ENCODE results near the gene CEP170B. TPM values are rescaled to one million over a fixed set of nuclear protein-coding genes. Genes with fewer than 3 reads are reported as not detected.

The CEP170B gene
- polyA plus RNA-seq: 10 to 100 TPM; 19.8 to 37.5 TPM

DNA sequence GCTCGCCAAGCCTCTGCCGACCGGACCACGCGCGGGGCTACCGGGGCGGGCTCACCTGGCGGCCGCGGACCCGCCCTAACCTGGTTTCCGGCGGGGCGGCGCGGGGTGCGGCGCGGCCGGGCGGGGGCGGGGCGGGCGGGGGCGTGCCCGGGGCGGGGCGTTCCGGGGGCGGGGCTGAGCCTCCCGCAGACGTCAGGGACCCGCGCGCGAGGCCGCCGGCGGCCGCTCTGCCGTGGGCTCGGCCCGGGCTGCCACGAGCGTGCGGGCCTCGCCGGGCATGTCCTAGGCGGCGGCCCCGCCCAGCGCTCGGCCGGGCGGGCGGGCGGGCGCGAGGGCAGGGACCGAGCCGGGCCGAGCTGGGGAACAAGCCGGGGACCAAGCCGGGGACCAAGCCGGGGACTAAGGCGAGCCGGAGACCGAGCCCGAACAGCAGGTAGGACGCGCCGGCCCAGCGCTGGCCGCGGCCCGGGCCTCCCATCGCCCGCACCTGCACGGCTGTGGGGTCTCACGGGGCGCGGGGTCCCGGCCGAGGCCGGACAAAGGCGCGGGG, at the start of gene CEP170B:
CEP170B (plus strand) TSS at position 188 of the 550 bp plus-strand sequence. CDS start 3,183 bp downstream, outside the sequence.
- peak within 1 kb of the TSS; percentile 58 to 66 for H3K4me3 ChIP-seq (ENCODE audit: low read depth in 1 of 2, low read length in 2 of 2)
- peaks cover 0 to 12% of the 10 kb centered on the region in 2 donors for H3K36me3 ChIP-seq (ENCODE audit: control insufficient read depth in 2 of 2, insufficient read depth in 2 of 2, low read length in 1 of 2)
- WGBS, 2 donors: 0 to 1% methylated on average over 31 to 87 of the region's 88 CpGs
- H3K27ac ChIP-seq (ENCODE audit: low read depth in 2 of 2, low read length in 1 of 2): peak within 1 kb of the TSS; percentile 92 to 97
- peaks cover 13 to 24% of the 10 kb centered on the region in 2 donors for H3K4me1 ChIP-seq (ENCODE audit: control insufficient read depth in 2 of 2, insufficient read depth in 2 of 2, low read length in 1 of 2)
- H3K27me3 ChIP-seq (ENCODE audit: control insufficient read depth in 1 of 2, insufficient read depth in 2 of 2, low read length in 2 of 2): no peaks in the 10 kb centered on the region
- H3K9me3 ChIP-seq (ENCODE audit: control insufficient read depth in 2 of 2, insufficient read depth in 1 of 2, low read depth in 1 of 2, low read length in 1 of 2): no peaks in the 10 kb centered on the region

DNA sequence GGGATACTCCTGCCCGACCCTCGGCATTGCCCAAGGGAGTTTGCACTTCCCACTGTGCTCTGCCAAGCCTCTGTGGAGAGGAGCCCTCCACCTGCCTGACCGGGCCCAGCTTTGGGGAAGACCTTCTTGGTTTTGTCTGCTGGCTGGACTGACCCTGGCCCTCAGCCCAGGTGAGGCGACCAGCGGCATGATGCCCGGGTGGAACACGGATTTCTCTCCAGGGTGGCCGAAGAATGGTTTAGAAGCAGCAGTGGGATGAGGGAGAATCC, 48.5 kb upstream of the CEP170B start:
- WGBS, 2 donors: 2% methylated on average over 8 of the region's 8 CpGs
- Histone ChIP-seq H3K27ac (ENCODE audit: low read depth in 2 of 2, low read length in 1 of 2) (peak overlapping the region; percentile 91 to 93), H3K27me3 (ENCODE audit: control insufficient read depth in 1 of 2, insufficient read depth in 2 of 2, low read length in 2 of 2) (no peaks in the 10 kb centered on the region), H3K4me1 (ENCODE audit: control insufficient read depth in 2 of 2, insufficient read depth in 2 of 2, low read length in 1 of 2) (peaks cover 0 to 4% of the 10 kb centered on the region in 2 donors), H3K4me3 (ENCODE audit: low read depth in 1 of 2, low read length in 2 of 2) (peak overlapping the region; percentile 69 to 92), H3K9me3 (ENCODE audit: control insufficient read depth in 2 of 2, insufficient read depth in 1 of 2, low read depth in 1 of 2, low read length in 1 of 2) (no peaks in the 10 kb centered on the region), H3K36me3 (ENCODE audit: control insufficient read depth in 2 of 2, insufficient read depth in 2 of 2, low read length in 1 of 2) (no peaks in the 10 kb centered on the region)

DNA sequence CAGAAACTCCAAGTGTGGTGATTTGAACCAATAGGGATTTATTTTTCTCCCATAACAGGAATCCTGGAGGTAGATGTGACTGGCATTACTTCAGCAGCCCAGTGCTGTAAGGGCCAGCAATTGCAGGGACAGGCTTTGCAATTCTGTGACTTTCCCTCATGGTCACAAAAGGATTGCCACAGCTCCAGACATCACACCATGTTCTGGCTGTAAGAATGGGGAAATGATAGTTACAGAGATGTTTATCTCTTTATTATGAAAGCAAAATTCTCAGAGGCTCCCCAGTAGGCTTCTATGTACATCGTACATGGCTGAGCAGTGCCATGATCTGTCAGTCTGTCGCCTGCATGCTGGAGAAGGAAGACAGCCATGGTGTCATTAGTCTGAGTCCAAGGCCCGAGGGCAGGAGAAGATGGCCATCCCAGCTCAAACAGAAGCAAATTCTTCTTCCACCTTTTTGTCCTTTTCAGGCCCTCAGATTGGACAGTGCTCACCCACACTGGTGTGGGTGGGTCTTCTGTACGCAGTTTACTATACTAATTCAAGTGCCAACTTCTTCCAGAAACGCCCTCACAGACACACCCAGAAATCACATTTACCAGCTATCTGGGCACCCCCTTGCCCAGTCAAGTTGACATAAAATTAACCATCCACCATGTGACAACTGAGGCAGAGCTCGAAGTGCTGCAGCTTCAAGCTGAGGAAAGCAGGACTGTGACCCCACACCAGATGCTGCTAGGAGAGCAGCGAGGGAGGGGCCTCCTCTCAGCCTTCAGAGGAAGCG, 46.9 kb upstream of the CEP170B start:
- H3K4me3 ChIP-seq (ENCODE audit: low read depth in 1 of 2, low read length in 2 of 2): no peak overlapping the region
- H3K9me3 ChIP-seq (ENCODE audit: control insufficient read depth in 2 of 2, insufficient read depth in 1 of 2, low read depth in 1 of 2, low read length in 1 of 2): no peaks in the 10 kb centered on the region
- H3K27ac ChIP-seq (ENCODE audit: low read depth in 2 of 2, low read length in 1 of 2): no peak overlapping the region
- no peaks in the 10 kb centered on the region for H3K27me3 ChIP-seq (ENCODE audit: control insufficient read depth in 1 of 2, insufficient read depth in 2 of 2, low read length in 2 of 2)
- WGBS, 2 donors: 94 to 95% methylated on average over 8 of the region's 8 CpGs
- H3K36me3 ChIP-seq (ENCODE audit: control insufficient read depth in 2 of 2, insufficient read depth in 2 of 2, low read length in 1 of 2): no peaks in the 10 kb centered on the region
- peaks cover 0 to 4% of the 10 kb centered on the region in 2 donors for H3K4me1 ChIP-seq (ENCODE audit: control insufficient read depth in 2 of 2, insufficient read depth in 2 of 2, low read length in 1 of 2)

DNA sequence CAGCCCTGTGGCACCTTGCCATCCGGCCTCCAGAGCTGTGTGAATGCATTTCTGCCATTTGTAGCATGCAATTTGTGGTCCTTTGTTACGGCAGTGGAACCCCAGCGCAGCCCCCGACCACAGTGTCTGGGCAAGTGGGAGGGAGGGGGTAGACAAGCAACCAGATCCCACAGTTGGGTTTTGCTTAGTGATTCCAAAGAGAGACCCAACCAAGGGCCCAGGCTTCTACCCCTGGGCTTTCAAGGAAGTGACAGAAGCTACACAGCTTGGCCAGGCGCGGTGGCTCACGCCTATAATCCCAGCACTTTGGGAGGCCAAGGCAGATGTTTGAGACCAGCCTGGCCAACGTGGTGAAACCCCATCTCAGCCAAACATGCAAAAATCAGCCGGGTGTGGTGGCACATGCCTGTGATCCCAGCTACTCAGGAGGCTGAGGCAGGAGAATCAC, 46.3 kb upstream of the CEP170B start:
- WGBS, 2 donors: 84 to 85% methylated on average over 9 of the region's 9 CpGs
- Histone ChIP-seq H3K27me3 (ENCODE audit: control insufficient read depth in 1 of 2, insufficient read depth in 2 of 2, low read length in 2 of 2) (no peaks in the 10 kb centered on the region), H3K36me3 (ENCODE audit: control insufficient read depth in 2 of 2, insufficient read depth in 2 of 2, low read length in 1 of 2) (no peaks in the 10 kb centered on the region), H3K4me1 (ENCODE audit: control insufficient read depth in 2 of 2, insufficient read depth in 2 of 2, low read length in 1 of 2) (peaks cover 0 to 4% of the 10 kb centered on the region in 2 donors), H3K4me3 (ENCODE audit: low read depth in 1 of 2, low read length in 2 of 2) (no peak overlapping the region), H3K27ac (ENCODE audit: low read depth in 2 of 2, low read length in 1 of 2) (no peak overlapping the region), H3K9me3 (ENCODE audit: control insufficient read depth in 2 of 2, insufficient read depth in 1 of 2, low read depth in 1 of 2, low read length in 1 of 2) (no peaks in the 10 kb centered on the region)

DNA sequence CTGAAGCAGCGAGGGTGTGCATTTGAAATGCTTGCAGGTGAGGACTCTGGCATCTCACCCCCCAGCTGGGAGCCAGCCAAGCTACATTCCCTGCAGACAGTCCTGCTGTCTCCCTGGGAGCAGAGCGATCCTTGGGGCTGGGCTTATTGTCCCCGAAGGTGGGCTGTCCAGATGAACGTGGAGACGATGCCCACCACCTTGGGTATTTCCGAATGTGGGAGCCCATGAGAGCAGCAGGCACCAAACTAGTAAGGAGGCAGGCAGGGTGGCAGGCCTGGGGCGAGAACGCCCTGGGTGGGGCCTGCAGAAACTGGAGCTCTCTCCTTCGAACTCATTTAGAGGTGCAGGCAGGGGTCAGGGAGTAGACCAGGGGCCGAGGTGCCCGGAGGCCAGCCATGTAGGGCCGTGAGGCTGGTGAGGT, 45.7 kb upstream of the CEP170B start:
- Histone ChIP-seq H3K9me3 (ENCODE audit: control insufficient read depth in 2 of 2, insufficient read depth in 1 of 2, low read depth in 1 of 2, low read length in 1 of 2) (no peaks in the 10 kb centered on the region), H3K27ac (ENCODE audit: low read depth in 2 of 2, low read length in 1 of 2) (no peak overlapping the region), H3K27me3 (ENCODE audit: control insufficient read depth in 1 of 2, insufficient read depth in 2 of 2, low read length in 2 of 2) (no peaks in the 10 kb centered on the region), H3K4me3 (ENCODE audit: low read depth in 1 of 2, low read length in 2 of 2) (no peak overlapping the region), H3K4me1 (ENCODE audit: control insufficient read depth in 2 of 2, insufficient read depth in 2 of 2, low read length in 1 of 2) (peaks cover 0 to 4% of the 10 kb centered on the region in 2 donors), H3K36me3 (ENCODE audit: control insufficient read depth in 2 of 2, insufficient read depth in 2 of 2, low read length in 1 of 2) (no peaks in the 10 kb centered on the region)
- 83 to 85% methylated on average over 12 of the region's 12 CpGs for WGBS, 2 donors

DNA sequence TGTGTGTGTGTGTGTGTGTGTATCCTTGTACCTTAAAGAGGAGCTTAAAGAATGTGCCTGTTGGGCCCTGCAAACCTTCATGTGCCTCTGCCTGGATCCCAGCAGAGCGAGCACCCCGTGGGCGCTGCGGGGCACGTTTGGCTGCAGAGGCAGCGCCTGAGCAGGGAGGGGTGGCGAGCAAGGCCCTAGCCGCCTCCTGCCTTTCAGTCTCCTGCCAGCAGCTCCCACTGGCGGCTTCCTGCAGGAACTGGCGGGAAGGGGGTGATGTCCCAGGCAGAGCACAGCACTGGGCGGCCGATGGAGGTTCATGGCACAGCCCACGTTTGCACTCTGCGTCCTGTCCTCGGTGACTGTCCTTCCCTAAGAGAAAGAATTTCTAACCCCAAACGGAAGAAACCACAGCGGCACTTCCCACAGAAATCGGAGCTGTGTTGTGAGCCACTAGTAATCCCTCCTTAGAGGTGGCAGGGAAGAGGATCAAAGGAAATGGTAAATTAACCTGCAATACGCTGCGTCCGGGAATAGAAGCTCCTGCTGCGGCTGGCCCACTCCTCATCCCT, 44.3 kb upstream of the CEP170B start:
- H3K27ac ChIP-seq (ENCODE audit: low read depth in 2 of 2, low read length in 1 of 2): no peak overlapping the region
- no peaks in the 10 kb centered on the region for H3K9me3 ChIP-seq (ENCODE audit: control insufficient read depth in 2 of 2, insufficient read depth in 1 of 2, low read depth in 1 of 2, low read length in 1 of 2)
- WGBS, 2 donors: 20 to 36% methylated on average over 17 to 22 of the region's 22 CpGs
- no peaks in the 10 kb centered on the region for H3K36me3 ChIP-seq (ENCODE audit: control insufficient read depth in 2 of 2, insufficient read depth in 2 of 2, low read length in 1 of 2)
- no peak overlapping the region for H3K4me3 ChIP-seq (ENCODE audit: low read depth in 1 of 2, low read length in 2 of 2)
- H3K4me1 ChIP-seq (ENCODE audit: control insufficient read depth in 2 of 2, insufficient read depth in 2 of 2, low read length in 1 of 2): peaks cover 0 to 6% of the 10 kb centered on the region in 2 donors
- H3K27me3 ChIP-seq (ENCODE audit: control insufficient read depth in 1 of 2, insufficient read depth in 2 of 2, low read length in 2 of 2): no peaks in the 10 kb centered on the region

DNA sequence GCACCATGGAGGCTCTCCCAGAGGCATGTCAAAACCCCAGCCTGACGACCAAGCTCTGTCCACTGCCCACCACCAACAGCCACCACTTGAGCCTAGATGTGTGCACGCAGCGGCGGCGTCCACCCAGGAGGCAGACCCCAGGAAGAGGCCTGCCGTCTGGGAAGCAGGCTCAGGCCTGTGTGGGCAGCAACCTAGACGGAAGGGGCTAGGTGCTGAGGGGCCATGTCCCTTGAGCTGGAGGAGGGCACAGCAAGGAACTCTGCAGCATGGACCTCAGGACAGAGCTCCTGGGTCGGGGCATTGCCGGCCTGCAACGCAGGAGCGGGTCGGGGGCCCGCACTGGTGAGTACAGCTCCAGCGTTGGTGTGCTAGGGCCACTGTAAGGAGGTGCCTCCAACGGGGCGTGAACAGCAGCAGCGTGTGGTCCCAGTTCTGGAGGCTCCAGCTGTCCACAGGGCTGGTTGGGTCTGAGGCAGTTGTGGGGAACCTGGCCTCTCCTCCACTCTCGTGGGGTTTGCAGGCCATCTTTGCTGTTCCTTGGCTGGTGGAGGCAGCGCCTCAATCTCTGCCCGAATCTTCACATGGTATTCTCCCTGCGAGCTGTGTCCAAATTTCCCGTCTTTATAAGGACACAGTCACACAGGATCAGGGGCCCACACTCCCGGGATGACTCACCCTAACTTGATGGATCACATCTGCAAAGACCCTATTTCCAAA, 43.7 kb upstream of the CEP170B start:
- H3K9me3 ChIP-seq (ENCODE audit: control insufficient read depth in 2 of 2, insufficient read depth in 1 of 2, low read depth in 1 of 2, low read length in 1 of 2): no peaks in the 10 kb centered on the region
- 76 to 81% methylated on average over 23 of the region's 23 CpGs for WGBS, 2 donors
- peaks cover 0 to 8% of the 10 kb centered on the region in 2 donors for H3K4me1 ChIP-seq (ENCODE audit: control insufficient read depth in 2 of 2, insufficient read depth in 2 of 2, low read length in 1 of 2)
- H3K27ac ChIP-seq (ENCODE audit: low read depth in 2 of 2, low read length in 1 of 2): no peak overlapping the region
- H3K4me3 ChIP-seq (ENCODE audit: low read depth in 1 of 2, low read length in 2 of 2): no peak overlapping the region
- no peaks in the 10 kb centered on the region for H3K36me3 ChIP-seq (ENCODE audit: control insufficient read depth in 2 of 2, insufficient read depth in 2 of 2, low read length in 1 of 2)
- H3K27me3 ChIP-seq (ENCODE audit: control insufficient read depth in 1 of 2, insufficient read depth in 2 of 2, low read length in 2 of 2): no peaks in the 10 kb centered on the region

DNA sequence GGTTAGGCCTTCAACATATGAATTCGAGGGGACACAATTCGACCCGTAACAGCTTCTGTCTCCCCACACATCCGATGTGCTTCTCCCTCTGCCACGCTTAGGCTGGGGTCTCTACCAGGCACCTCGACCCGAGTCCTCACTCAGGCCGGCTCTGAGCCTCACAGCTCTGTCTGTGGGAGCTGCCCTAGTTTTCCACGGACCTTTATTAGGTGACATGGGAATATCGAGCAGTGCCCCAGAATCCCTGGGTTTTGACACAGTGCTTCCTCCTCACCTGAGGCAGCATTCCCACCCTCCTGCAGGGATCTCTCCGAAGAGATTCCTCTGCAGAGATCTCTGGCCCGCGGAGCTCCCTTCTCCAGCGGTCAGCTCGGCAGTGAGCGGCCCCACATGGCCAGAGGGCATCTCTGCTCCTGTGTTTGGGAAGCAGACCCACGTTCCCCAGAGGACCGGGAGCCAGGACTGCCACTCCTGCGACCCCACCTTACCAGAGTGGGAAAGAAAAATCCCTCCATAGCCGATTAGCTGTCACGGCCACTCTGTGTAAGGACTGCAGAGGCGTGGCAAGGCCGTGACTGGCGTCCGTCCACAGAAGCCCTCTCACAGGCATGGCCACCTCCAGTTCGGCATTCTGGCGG, 43.0 kb upstream of the CEP170B start:
- H3K36me3 ChIP-seq (ENCODE audit: control insufficient read depth in 2 of 2, insufficient read depth in 2 of 2, low read length in 1 of 2): no peaks in the 10 kb centered on the region
- no peak overlapping the region for H3K4me3 ChIP-seq (ENCODE audit: low read depth in 1 of 2, low read length in 2 of 2)
- H3K27ac ChIP-seq (ENCODE audit: low read depth in 2 of 2, low read length in 1 of 2): no peak overlapping the region
- no peaks in the 10 kb centered on the region for H3K27me3 ChIP-seq (ENCODE audit: control insufficient read depth in 1 of 2, insufficient read depth in 2 of 2, low read length in 2 of 2)
- WGBS, 2 donors: 86 to 87% methylated on average over 27 of the region's 27 CpGs
- H3K9me3 ChIP-seq (ENCODE audit: control insufficient read depth in 2 of 2, insufficient read depth in 1 of 2, low read depth in 1 of 2, low read length in 1 of 2): no peaks in the 10 kb centered on the region
- peaks cover 0 to 8% of the 10 kb centered on the region in 2 donors for H3K4me1 ChIP-seq (ENCODE audit: control insufficient read depth in 2 of 2, insufficient read depth in 2 of 2, low read length in 1 of 2)
